HL-60 (cell line): ENCODE data around the gene LIPN.
A peak's percentile ranks its signal among the peaks of the same experiment; 100 is the strongest.

Source experiments
- DNase-seq, 2 experiments: peaks; one replicate each; pipeline ENCODE4 v3.0.0-alpha.2; 2010 to 2020; ENCODE audit warnings: low read depth in 1 of 2, low spot score in 1 of 2
- H3K27ac ChIP-seq: fragments of 250-450 bp; sonication (Bioruptor Pico); replicated peaks from 2 replicates; pipeline ENCODE4 v1.5.1; 2020; ENCODE audit warnings: mild to moderate bottlenecking, moderate library complexity
- H3K27me3 ChIP-seq: fragments of 250-450 bp; sonication (Bioruptor Pico); 2 replicates; pipeline ENCODE4 v1.5.1; 2021; ENCODE audit warnings: mild to moderate bottlenecking, moderate library complexity; ENCODE audit not compliant: insufficient read depth, poor library complexity, severe bottlenecking
- H3K4me3 ChIP-seq: replicated peaks from 2 replicates; pipeline ENCODE4 v1.5.1; 2011; ENCODE audit warnings: mild to moderate bottlenecking, control low read depth, low read length; ENCODE audit not compliant: insufficient read depth
- CTCF ChIP-seq: IDR thresholded peaks from one replicate; pipeline ENCODE4 v1.5.1; 2011; ENCODE audit warnings: low read length, control low read depth, inconsistent platforms; ENCODE audit not compliant: insufficient read depth
- GABPA ChIP-seq: IDR thresholded peaks from 2 replicates; pipeline ENCODE4 v1.6.1; 2012; ENCODE audit warnings: low read depth
- POLR2AphosphoS5 ChIP-seq: IDR thresholded peaks from 2 replicates; pipeline ENCODE4 v1.6.1; 2012; ENCODE audit warnings: low read depth
- REST ChIP-seq: IDR thresholded peaks from 2 replicates; pipeline ENCODE4 v1.6.1; 2012; ENCODE audit warnings: low read depth; ENCODE audit not compliant: insufficient replicate concordance
- SPI1 ChIP-seq: IDR thresholded peaks from 2 replicates; pipeline ENCODE4 v1.6.1; 2012; ENCODE audit warnings: low read depth, mild to moderate bottlenecking, borderline replicate concordance
- long read RNA-seq: library from polyadenylated mRNA; unstranded; transcript quantifications from one replicate; pipeline ENCODE4 v2.0.0, GENCODE V29; 2020

LIPN gene
- long read RNA-seq, partial matches to known transcripts = 2 of 6 reads
- long read RNA-seq, other reads (novel, unspliced or antisense) = 4 of 6 reads

- TF ChIP-seq POLR2AphosphoS5 = peak; percentile 72; the same call in 1 of the 2 replicates
- no peak for TF ChIP-seq CTCF
- peak; percentile 29; the same call in 1 of the 2 replicates for TF ChIP-seq SPI1
- TF ChIP-seq GABPA = peak; percentile 88
- TF ChIP-seq REST = no peak
- DNase-seq = peak; percentile 70 to 93
- H3K27me3 ChIP-seq = no peaks in the 10 kb centered on the region
Observed at GRCh38 chr10:88759366-88760101, at the start of gene LIPN. Gene LIPN (plus strand): TSS chr10:88760020. CDS start chr10:88761406, 1,386 bp downstream.

GRCh38 chr10:88715517-88715916 lies 44.3 kb upstream of the LIPN start:
- Histone ChIP-seq H3K27me3 (no peaks in the 10 kb centered on the region), H3K4me3 (no peak overlapping the region), H3K27ac (no peak overlapping the region)
- DNase-seq = no peak
- TF ChIP-seq POLR2AphosphoS5 (no peak), CTCF (no peak), GABPA (no peak), SPI1 (no peak)

More at GRCh38 chr10:88759366-88760101, at the start of gene LIPN:
- peak within 1 kb of the TSS; percentile 55 for H3K27ac ChIP-seq
- H3K4me3 ChIP-seq = no peak within 1 kb of the TSS

- no peak for TF ChIP-seq SPI1
- no peak for TF ChIP-seq POLR2AphosphoS5
- no peak for TF ChIP-seq REST
- TF ChIP-seq CTCF = no peak
- no peak for TF ChIP-seq GABPA
- Histone ChIP-seq H3K4me3 (no peak overlapping the region), H3K27me3 (no peaks in the 10 kb centered on the region), H3K27ac (no peak overlapping the region)
- DNase-seq = no peak
Observed at GRCh38 chr10:88721392-88721791, 38.4 kb upstream of the LIPN start.

- H3K27me3 ChIP-seq = no peaks in the 10 kb centered on the region
- DNase-seq = no peak
- no peak overlapping the region for H3K4me3 ChIP-seq
- peak; percentile 85 for TF ChIP-seq SPI1
- no peak for TF ChIP-seq CTCF
- TF ChIP-seq GABPA = no peak
- TF ChIP-seq REST = no peak
- no peak for TF ChIP-seq POLR2AphosphoS5
- no peak overlapping the region for H3K27ac ChIP-seq
Observed at GRCh38 chr10:88725798-88726197, 34.0 kb upstream of the LIPN start.
